ENCODE data around the gene LAGE3. TPM values are rescaled to one million over a fixed set of nuclear protein-coding genes. Genes with fewer than 3 reads are reported as not detected.

Gene LAGE3
- total and polyA plus RNA-seq, 2 experiments from 2014 or later: 42.9 to 49.2 TPM

- peak overlapping the region; percentile 39 for H3K27ac ChIP-seq
- TF ChIP-seq EZH2phosphoT487 (IDR thresholded peaks at IDR 0.05; ENCODE audit: insufficient read depth, low read depth) (no peak), EZH2 (IDR thresholded peaks at IDR 0.05; ENCODE audit: insufficient read depth, poor library complexity, severe bottlenecking) (no peak)
Measured at GRCh38 chrX:154486052-154486395, 6.9 kb upstream of the LAGE3 start.

GRCh38 chrX:154485150-154486051 is 6.3 kb upstream of the LAGE3 start:
- Histone ChIP-seq H3K9ac (peak overlapping the region; percentile 80), H3K9me2 (ENCODE audit: insufficient read depth) (no peaks in the 10 kb centered on the region), H3K27me3 (replicated peaks; ENCODE audit: insufficient read depth) (no peaks in the 10 kb centered on the region), H3K4me2 (ENCODE audit: unreplicated experiment) (peak overlapping the region; percentile 68), H3K4me3 (peak overlapping the region; percentile 78), H2AFZ (peak overlapping the region; percentile 56; the same call in 1 of the 2 replicates), H3F3A (ENCODE audit: insufficient read depth) (no peaks in the 10 kb centered on the region), H3K9me3 (ENCODE audit: low read depth) (no peaks in the 10 kb centered on the region), H3K79me2 (ENCODE audit: insufficient read depth) (peaks cover 27% of the 10 kb centered on the region), H3K27ac (no peak overlapping the region; the same call in 1 of the 2 replicates), H4K20me1 (ENCODE audit: insufficient read depth) (no peaks in the 10 kb centered on the region), H3K4me1 (ENCODE audit: insufficient read depth) (no peaks in the 10 kb centered on the region), H3K36me3 (ENCODE audit: low read depth) (no peaks in the 10 kb centered on the region)
- in situ Hi-C loops (cut with MboI): no loop called here
- WGBS, 2 experiments (ENCODE audit: low coverage in 1 of 2, low lambda C conversion rate in 2 of 2, missing lambda C conversion rate in 2 of 2): 36 to 45% methylated on average over 23 to 27 of the region's 35 CpGs
- DNase-seq: no peak
- TF ChIP-seq EZH2phosphoT487 (IDR thresholded peaks at IDR 0.05; ENCODE audit: insufficient read depth, low read depth): no peak
- no peak for TF ChIP-seq EZH2 (IDR thresholded peaks at IDR 0.05; ENCODE audit: insufficient read depth, poor library complexity, severe bottlenecking)

More at GRCh38 chrX:154486052-154486395, 6.9 kb upstream of the LAGE3 start:
- DNase-seq: peak; percentile 58
- Histone ChIP-seq H3K4me2 (ENCODE audit: unreplicated experiment) (peak overlapping the region; percentile 68), H3K9me2 (ENCODE audit: insufficient read depth) (no peaks in the 10 kb centered on the region), H3K27me3 (replicated peaks; ENCODE audit: insufficient read depth) (no peaks in the 10 kb centered on the region), H3K9ac (peak overlapping the region; percentile 80), H3K79me2 (ENCODE audit: insufficient read depth) (peaks cover 27% of the 10 kb centered on the region), H3K4me1 (ENCODE audit: insufficient read depth) (no peaks in the 10 kb centered on the region), H4K20me1 (ENCODE audit: insufficient read depth) (no peaks in the 10 kb centered on the region), H3K36me3 (ENCODE audit: low read depth) (no peaks in the 10 kb centered on the region), H3K9me3 (ENCODE audit: low read depth) (no peaks in the 10 kb centered on the region), H2AFZ (peak overlapping the region; percentile 56; the same call in 1 of the 2 replicates), H3K4me3 (peak overlapping the region; percentile 78), H3F3A (ENCODE audit: insufficient read depth) (no peaks in the 10 kb centered on the region)
- WGBS, 2 experiments (ENCODE audit: low coverage in 1 of 2, low lambda C conversion rate in 2 of 2, missing lambda C conversion rate in 2 of 2): 0 to 2% methylated on average over 2 to 10 of the region's 35 CpGs
- in situ Hi-C loops (cut with MboI): no loop called here

GRCh38 chrX:154484255-154485149 is 5.4 kb upstream of the LAGE3 start:
- no peak for TF ChIP-seq EZH2phosphoT487 (IDR thresholded peaks at IDR 0.05; ENCODE audit: insufficient read depth, low read depth)
- TF ChIP-seq EZH2 (IDR thresholded peaks at IDR 0.05; ENCODE audit: insufficient read depth, poor library complexity, severe bottlenecking): no peak
- WGBS, 2 experiments (ENCODE audit: low coverage in 1 of 2, low lambda C conversion rate in 2 of 2, missing lambda C conversion rate in 2 of 2): 69 to 73% methylated on average over 9 of the region's 16 CpGs
- H3K9me2 ChIP-seq (ENCODE audit: insufficient read depth): no peaks in the 10 kb centered on the region
- DNase-seq: peak; percentile 55
- no peak overlapping the region for H3K4me3 ChIP-seq
- in situ Hi-C loops (cut with MboI): no loop called here
- H3K27ac ChIP-seq: no peak overlapping the region
- peaks cover 27% of the 10 kb centered on the region for H3K79me2 ChIP-seq (ENCODE audit: insufficient read depth)
- H3K4me2 ChIP-seq (ENCODE audit: unreplicated experiment): no peak overlapping the region
- no peaks in the 10 kb centered on the region for H3K4me1 ChIP-seq (ENCODE audit: insufficient read depth)
- H3K36me3 ChIP-seq (ENCODE audit: low read depth): no peaks in the 10 kb centered on the region
- no peaks in the 10 kb centered on the region for H4K20me1 ChIP-seq (ENCODE audit: insufficient read depth)
- H3F3A ChIP-seq (ENCODE audit: insufficient read depth): no peaks in the 10 kb centered on the region
- H3K9me3 ChIP-seq (ENCODE audit: low read depth): no peaks in the 10 kb centered on the region
- H3K27me3 ChIP-seq (replicated peaks; ENCODE audit: insufficient read depth): no peaks in the 10 kb centered on the region
- no peak overlapping the region for H2AFZ ChIP-seq
- H3K9ac ChIP-seq: no peak overlapping the region

- no peaks in the 10 kb centered on the region for H3K27me3 ChIP-seq (replicated peaks; ENCODE audit: insufficient read depth)
- DNase-seq: no peak
- H3K4me3 ChIP-seq: no peak overlapping the region
- H3K4me1 ChIP-seq (ENCODE audit: insufficient read depth): no peaks in the 10 kb centered on the region
- no peak overlapping the region for H3K9ac ChIP-seq
- no peak overlapping the region for H3K4me2 ChIP-seq (ENCODE audit: unreplicated experiment)
- H3F3A ChIP-seq (ENCODE audit: insufficient read depth): no peaks in the 10 kb centered on the region
- peaks cover 24% of the 10 kb centered on the region for H3K79me2 ChIP-seq (ENCODE audit: insufficient read depth)
- 85 to 89% methylated on average over 4 to 6 of the region's 7 CpGs for WGBS, 2 experiments (ENCODE audit: low coverage in 1 of 2, low lambda C conversion rate in 2 of 2, missing lambda C conversion rate in 2 of 2)
- H3K27ac ChIP-seq: no peak overlapping the region
- in situ Hi-C loops (cut with MboI): no loop called here
- no peaks in the 10 kb centered on the region for H3K36me3 ChIP-seq (ENCODE audit: low read depth)
- no peaks in the 10 kb centered on the region for H3K9me3 ChIP-seq (ENCODE audit: low read depth)
- no peaks in the 10 kb centered on the region for H3K9me2 ChIP-seq (ENCODE audit: insufficient read depth)
- no peak overlapping the region for H2AFZ ChIP-seq
- TF ChIP-seq EZH2 (IDR thresholded peaks at IDR 0.05; ENCODE audit: insufficient read depth, poor library complexity, severe bottlenecking) (no peak), EZH2phosphoT487 (IDR thresholded peaks at IDR 0.05; ENCODE audit: insufficient read depth, low read depth) (no peak)
- H4K20me1 ChIP-seq (ENCODE audit: insufficient read depth): no peaks in the 10 kb centered on the region
Measured at GRCh38 chrX:154483325-154483724, 4.2 kb upstream of the LAGE3 start.

Measured in GM23248 (cell line).